HFFc6 (cell line): ENCODE results near the gene ZBTB16. TPM values are rescaled to one million over a fixed set of nuclear protein-coding genes. Genes with fewer than 3 reads are reported as not detected.

Experiments used
- DNase-seq: peaks from one replicate; pipeline ENCODE4 v3.0.0-alpha.2; 2018
- H3K27ac Mint-ChIP-seq: 2 replicates; pipeline ENCODE4 v1.8.0; 2020; ENCODE audit warnings: mild to moderate bottlenecking, mixed read lengths
- H3K27me3 Mint-ChIP-seq: 2 replicates; pipeline ENCODE4 v1.8.0; 2021; ENCODE audit warnings: mild to moderate bottlenecking, moderate library complexity, mixed read lengths; ENCODE audit not compliant: insufficient read depth
- H3K36me3 Mint-ChIP-seq: 2 replicates; pipeline ENCODE4 v1.8.0; 2021; ENCODE audit warnings: low read depth, mixed read lengths
- H3K4me1 Mint-ChIP-seq: 2 replicates; pipeline ENCODE4 v1.8.0; 2020; ENCODE audit warnings: low read depth, mixed read lengths
- H3K4me3 Mint-ChIP-seq: 2 replicates; pipeline ENCODE4 v1.8.0; 2020; ENCODE audit warnings: mild to moderate bottlenecking, moderate library complexity, mixed read lengths
- H3K9me3 Mint-ChIP-seq: 2 replicates; pipeline ENCODE4 v1.8.0; 2020; ENCODE audit warnings: mild to moderate bottlenecking, mixed read lengths
- CTCF ChIP-seq: fragments of 200-600 bp; sonication (generic); IDR thresholded peaks from 2 replicates; pipeline ENCODE4 v1.5.0; 2021; ENCODE audit warnings: antibody characterized with exemption, mild to moderate bottlenecking
- total RNA-seq, 6 experiments: library from RNA; stranded (reverse); fragmentation: NEBNext Ultra II Directional; extraction: Animal tissue kit (Norgen Biotek cat#: 25700); gene quantifications; 2 replicates in 1 of 6; 3 replicates in 5 of 6; pipeline ENCODE4 v1.2.3, GENCODE V29; 2021

Gene ZBTB16
- total RNA-seq, 6 experiments from 2014 or later: not detected

GRCh38 chr11:114084414-114084813, 24.9 kb downstream of the ZBTB16 start:
- H3K9me3 Mint-ChIP-seq: no peaks in the 10 kb centered on the region
- H3K36me3 Mint-ChIP-seq: no peaks in the 10 kb centered on the region
- no peak overlapping the region for H3K27ac Mint-ChIP-seq
- H3K4me3 Mint-ChIP-seq: no peak overlapping the region
- no peak for TF ChIP-seq CTCF
- H3K4me1 Mint-ChIP-seq: 0 out of 2 replicates have a peak, but pooled peaks cover 5% of the 10 kb centered on the region
- no peak for DNase-seq
- peaks cover 31% of the 10 kb centered on the region for H3K27me3 Mint-ChIP-seq

GRCh38 chr11:114085965-114086793, 26.7 kb downstream of the ZBTB16 start:
- TF ChIP-seq CTCF: no peak
- no peak overlapping the region for H3K27ac Mint-ChIP-seq
- 0 out of 2 replicates have a peak, but pooled peaks cover 5% of the 10 kb centered on the region for H3K4me1 Mint-ChIP-seq
- H3K4me3 Mint-ChIP-seq: no peak overlapping the region
- no peak for DNase-seq
- no peaks in the 10 kb centered on the region for H3K9me3 Mint-ChIP-seq
- peaks cover 26% of the 10 kb centered on the region for H3K27me3 Mint-ChIP-seq
- no peaks in the 10 kb centered on the region for H3K36me3 Mint-ChIP-seq

- Mint-ChIP-seq H3K9me3 (no peaks in the 10 kb centered on the region), H3K27ac (no peak overlapping the region), H3K4me1 (no peaks in the 10 kb centered on the region), H3K36me3 (no peaks in the 10 kb centered on the region), H3K4me3 (no peak overlapping the region), H3K27me3 (peaks cover 22% of the 10 kb centered on the region)
- no peak for TF ChIP-seq CTCF
- no peak for DNase-seq
Observed at GRCh38 chr11:114087025-114087424, 27.5 kb downstream of the ZBTB16 start.

GRCh38 chr11:114088216-114088615, 28.7 kb downstream of the ZBTB16 start:
- no peak overlapping the region for H3K4me3 Mint-ChIP-seq
- no peak for DNase-seq
- H3K27ac Mint-ChIP-seq: no peak overlapping the region
- H3K27me3 Mint-ChIP-seq: peaks cover 22% of the 10 kb centered on the region
- H3K9me3 Mint-ChIP-seq: no peaks in the 10 kb centered on the region
- no peaks in the 10 kb centered on the region for H3K36me3 Mint-ChIP-seq
- no peaks in the 10 kb centered on the region for H3K4me1 Mint-ChIP-seq
- no peak for TF ChIP-seq CTCF

GRCh38 chr11:114088836-114089235, 29.3 kb downstream of the ZBTB16 start:
- no peak for DNase-seq
- Mint-ChIP-seq H3K36me3 (no peaks in the 10 kb centered on the region), H3K9me3 (no peaks in the 10 kb centered on the region), H3K4me1 (no peaks in the 10 kb centered on the region), H3K27ac (no peak overlapping the region), H3K27me3 (peaks cover 21% of the 10 kb centered on the region), H3K4me3 (no peak overlapping the region)
- no peak for TF ChIP-seq CTCF
